Bronchial epithelial cell (primary cell): ENCODE results near the gene NFASC. TPM values are rescaled to one million over a fixed set of nuclear protein-coding genes. Genes with fewer than 3 reads are reported as not detected.

Experiments
- DNase-seq: peaks from one replicate; pipeline ENCODE4 v3.0.0-alpha.2; 2010; ENCODE audit warnings: low read depth
- FAIRE-seq: peaks from 2 replicates; lab custom pipeline; 2011; peaks lifted over from hg19 to GRCh38; lab: Jason Lieb, UNC
- H3K27me3 ChIP-seq: 2 replicates; pipeline ENCODE4 v1.5.1; 2011; ENCODE audit warnings: low read length; ENCODE audit not compliant: control insufficient read depth, insufficient read depth
- H3K36me3 ChIP-seq: 2 replicates; pipeline ENCODE4 v1.5.1; 2011; ENCODE audit warnings: low read length; ENCODE audit not compliant: control insufficient read depth, insufficient read depth
- H3K4me3 ChIP-seq: 2 replicates; pipeline ENCODE4 v1.5.1; 2011; ENCODE audit warnings: mild to moderate bottlenecking, low read depth, low read length, control low read depth
- total RNA-seq: library from RNA; depleted of rRNA; stranded (reverse); fragments of >200 nt; gene quantifications from 2 replicates; pipeline ENCODE4 v1.2.1, GENCODE V29; 2014
- TF ChIP-seq, protein P1 (sequence below): IDR thresholded peaks from 2 replicates; pipeline ENCODE4 v1.5.1; 2011; ENCODE audit warnings: mild to moderate bottlenecking, moderate library complexity, low read length, control low read depth, inconsistent platforms; ENCODE audit not compliant: insufficient read depth, severe bottlenecking

NFASC gene
- total RNA-seq, 1 donor from 2014 or later = 0.53 TPM

GRCh38 chr1:205068001-205068400 is 197.3 kb downstream of the NFASC start:
- FAIRE-seq (no peak), DNase-seq (no peak)
- H3K27me3 ChIP-seq = peaks cover 3% of the 10 kb centered on the region

GRCh38 chr1:205068457-205069040 is 197.9 kb downstream of the NFASC start:
- TF ChIP-seq, protein P1, sequence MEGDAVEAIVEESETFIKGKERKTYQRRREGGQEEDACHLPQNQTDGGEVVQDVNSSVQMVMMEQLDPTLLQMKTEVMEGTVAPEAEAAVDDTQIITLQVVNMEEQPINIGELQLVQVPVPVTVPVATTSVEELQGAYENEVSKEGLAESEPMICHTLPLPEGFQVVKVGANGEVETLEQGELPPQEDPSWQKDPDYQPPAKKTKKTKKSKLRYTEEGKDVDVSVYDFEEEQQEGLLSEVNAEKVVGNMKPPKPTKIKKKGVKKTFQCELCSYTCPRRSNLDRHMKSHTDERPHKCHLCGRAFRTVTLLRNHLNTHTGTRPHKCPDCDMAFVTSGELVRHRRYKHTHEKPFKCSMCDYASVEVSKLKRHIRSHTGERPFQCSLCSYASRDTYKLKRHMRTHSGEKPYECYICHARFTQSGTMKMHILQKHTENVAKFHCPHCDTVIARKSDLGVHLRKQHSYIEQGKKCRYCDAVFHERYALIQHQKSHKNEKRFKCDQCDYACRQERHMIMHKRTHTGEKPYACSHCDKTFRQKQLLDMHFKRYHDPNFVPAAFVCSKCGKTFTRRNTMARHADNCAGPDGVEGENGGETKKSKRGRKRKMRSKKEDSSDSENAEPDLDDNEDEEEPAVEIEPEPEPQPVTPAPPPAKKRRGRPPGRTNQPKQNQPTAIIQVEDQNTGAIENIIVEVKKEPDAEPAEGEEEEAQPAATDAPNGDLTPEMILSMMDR = no peak
- Histone ChIP-seq H3K36me3 (no peaks in the 10 kb centered on the region), H3K27me3 (peaks cover 3% of the 10 kb centered on the region), H3K4me3 (no peak overlapping the region)
- FAIRE-seq (no peak), DNase-seq (no peak)

More at GRCh38 chr1:205068001-205068400, 197.3 kb downstream of the NFASC start:
- TF ChIP-seq, protein P1 = no peak
- no peak overlapping the region for H3K4me3 ChIP-seq
- no peaks in the 10 kb centered on the region for H3K36me3 ChIP-seq

DNA sequence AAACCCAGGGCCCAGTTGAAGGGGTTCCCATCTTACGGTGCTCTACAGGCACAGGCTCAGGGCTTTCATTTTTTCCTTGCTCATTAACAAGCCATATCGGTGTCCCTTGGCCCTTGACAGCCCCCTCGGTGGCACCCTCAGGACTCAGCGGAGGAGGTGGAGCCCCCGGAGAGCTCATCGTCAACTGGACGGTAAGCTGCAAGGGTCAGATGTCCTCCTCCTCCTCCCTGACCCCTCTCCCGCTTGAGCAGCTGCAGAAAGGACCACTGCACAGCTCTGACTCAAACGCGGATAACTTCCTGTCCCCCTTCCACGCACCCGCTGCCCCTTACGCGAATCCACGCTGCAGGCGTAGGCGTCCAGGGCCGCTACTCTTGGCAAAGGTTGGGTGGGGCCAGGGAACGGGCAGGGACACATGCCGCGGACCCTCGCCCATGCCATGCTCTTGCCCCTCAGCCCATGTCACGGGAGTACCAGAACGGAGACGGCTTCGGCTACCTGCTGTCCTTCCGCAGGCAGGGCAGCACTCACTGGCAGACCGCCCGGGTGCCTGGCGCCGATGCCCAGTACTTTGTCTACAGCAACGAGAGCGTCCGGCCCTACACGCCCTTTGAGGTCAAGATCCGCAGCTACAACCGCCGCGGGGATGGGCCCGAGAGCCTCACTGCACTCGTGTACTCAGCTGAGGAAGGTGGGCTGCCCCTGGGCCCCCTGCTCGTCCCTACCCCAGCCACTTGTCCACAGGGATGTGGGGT is 198.9 kb downstream of the NFASC start:
- Histone ChIP-seq H3K4me3 (no peak overlapping the region), H3K27me3 (peaks cover 3% of the 10 kb centered on the region), H3K36me3 (no peaks in the 10 kb centered on the region)
- FAIRE-seq (no peak), DNase-seq (no peak)
- TF ChIP-seq, protein P1 = no peak

DNA sequence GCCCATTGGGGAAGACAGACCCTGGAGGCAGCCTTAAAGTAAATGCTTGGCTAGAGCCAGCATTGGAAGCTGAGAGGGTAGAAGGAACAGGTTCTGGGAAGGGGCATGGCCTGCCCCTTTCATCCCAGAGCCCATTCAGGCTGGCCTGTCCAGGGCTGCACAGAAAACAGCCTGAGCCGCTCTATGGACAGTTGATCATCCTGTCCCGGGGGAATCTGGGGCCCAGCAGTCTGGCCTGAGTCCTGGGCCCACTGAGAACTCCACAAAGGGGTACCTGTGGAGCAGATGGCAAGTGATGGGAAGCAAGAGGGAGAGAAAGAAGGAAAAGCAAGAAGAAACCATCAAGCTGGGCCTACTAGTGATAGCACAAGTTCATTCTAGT is 200.4 kb downstream of the NFASC start:
- FAIRE-seq (no peak), DNase-seq (no peak)
- Histone ChIP-seq H3K4me3 (no peak overlapping the region), H3K36me3 (no peaks in the 10 kb centered on the region), H3K27me3 (peaks cover 3% of the 10 kb centered on the region)
- TF ChIP-seq, protein P1 = no peak

DNA sequence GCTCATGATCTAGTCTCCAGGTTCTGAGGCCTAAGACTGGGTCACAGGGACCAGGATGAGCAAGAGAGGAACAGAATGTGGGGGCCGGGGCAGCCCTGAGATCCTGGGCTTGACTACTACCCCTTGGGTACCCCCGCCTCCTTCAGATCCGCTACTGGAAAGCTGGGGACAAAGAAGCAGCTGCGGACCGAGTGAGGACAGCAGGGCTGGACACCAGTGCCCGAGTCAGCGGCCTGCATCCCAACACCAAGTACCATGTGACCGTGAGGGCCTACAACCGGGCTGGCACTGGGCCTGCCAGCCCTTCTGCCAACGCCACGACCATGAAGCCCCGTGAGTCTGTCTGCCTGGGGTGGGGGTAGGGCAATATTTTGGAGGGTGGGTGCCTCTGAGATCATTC is 201.1 kb downstream of the NFASC start:
- H3K36me3 ChIP-seq = no peaks in the 10 kb centered on the region
- FAIRE-seq (no peak), DNase-seq (no peak)
- TF ChIP-seq, protein P1 = no peak
- H3K27me3 ChIP-seq = peaks cover 1% of the 10 kb centered on the region
- no peak overlapping the region for H3K4me3 ChIP-seq
